DMS79 (cell line): Measurements from ENCODE around the gene MTX3.

ENCODE experiments used
- DNase-seq: peaks from one replicate; lab custom pipeline; 2025; lab: John Stamatoyannopoulos, UW

MTX3 gene

DNA sequence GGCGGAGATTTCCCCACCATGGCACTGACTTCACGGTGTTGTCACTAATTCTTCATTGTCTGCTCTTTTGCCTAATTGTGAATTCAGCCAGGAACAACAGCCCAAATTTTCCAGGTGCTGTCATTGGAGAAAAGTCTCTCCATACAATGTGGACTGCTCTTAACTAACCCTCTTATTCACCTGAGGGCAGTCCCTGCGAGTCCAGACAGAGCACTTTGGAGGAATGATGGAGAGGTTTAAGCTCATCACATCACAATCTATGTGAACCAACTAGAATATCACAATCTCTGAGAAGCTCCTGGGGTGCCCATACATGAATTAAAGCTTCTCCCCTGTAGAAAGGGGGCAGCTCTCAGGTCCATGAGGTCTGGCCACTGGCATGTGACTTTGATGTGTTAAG, 56.4 kb downstream of the MTX3 start:
- DNase-seq, result no peak

DNA sequence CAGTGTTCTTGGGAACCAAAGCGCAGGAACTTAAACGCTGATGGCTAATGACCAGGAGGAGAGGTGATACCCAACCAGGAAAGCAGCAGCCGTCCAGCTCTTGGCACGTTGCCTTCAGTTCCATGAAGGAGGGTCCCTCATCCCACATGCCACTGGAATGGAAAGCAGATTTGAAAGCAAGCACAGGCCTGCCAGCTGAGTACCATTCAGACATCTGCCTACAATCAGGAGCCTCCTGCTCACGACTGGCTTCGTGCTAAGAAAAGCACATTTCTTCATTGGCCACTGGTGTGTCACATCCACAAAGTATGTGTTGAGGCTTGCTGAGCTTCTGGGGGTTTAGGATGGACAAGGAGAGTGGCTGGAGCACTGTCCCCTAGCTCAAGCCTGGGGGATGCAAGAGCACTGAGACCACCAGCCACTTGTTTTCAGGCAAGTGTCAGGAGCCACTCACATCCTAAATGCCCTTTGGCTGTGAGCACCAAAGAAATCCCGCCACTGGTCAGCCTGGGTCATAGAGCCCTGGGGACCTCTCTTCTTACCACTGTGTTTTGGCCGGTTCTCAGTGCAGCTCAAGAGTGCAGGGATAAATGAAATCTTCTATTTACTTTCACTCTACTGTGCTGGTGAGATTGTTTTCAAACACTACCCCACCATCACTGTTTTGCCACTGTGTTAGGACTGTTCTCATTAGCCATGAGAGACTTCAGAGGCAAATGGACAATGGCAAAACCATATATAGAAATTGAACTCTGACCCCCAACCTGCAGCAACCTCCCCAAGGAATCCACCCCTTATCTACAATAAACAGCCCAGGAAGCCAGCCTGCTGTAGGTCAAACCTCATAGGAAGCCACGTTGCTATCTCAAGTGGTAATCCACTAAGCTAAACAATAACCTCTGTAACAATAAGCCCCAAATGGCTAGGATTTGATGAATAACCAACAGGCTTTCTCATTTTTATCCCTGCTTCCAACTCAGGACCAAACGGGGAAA, 58.3 kb downstream of the MTX3 start:
- no peak for DNase-seq

- DNase-seq, result no peak
Measured at GRCh38 chr5:79931866-79932265, 59.2 kb downstream of the MTX3 start.

GRCh38 chr5:79931409-79931808, 59.7 kb downstream of the MTX3 start:
- no peak for DNase-seq

GRCh38 chr5:79929095-79929494, 62.0 kb downstream of the MTX3 start:
- peak; percentile 86 for DNase-seq
